HG03354 (cell line): Measurements from ENCODE around the gene GPATCH4.
"Not testable (repeated sequence)": the region's sequence is repeated elsewhere in the genome, so short reads cannot be mapped to it uniquely, and the experiment has no call there.

Experiments
- ATAC-seq: cut with Tn5 transposase; IDR thresholded peaks from one replicate; pipeline ENCODE4 v1.9.1; 2021; ENCODE audit warnings: mild to moderate bottlenecking; ENCODE audit not compliant: unreplicated experiment, poor library complexity, severe bottlenecking

GPATCH4 gene

GRCh38 chr1:156600733-156601121 is 552 bp downstream of the GPATCH4 start:
- ATAC-seq = no peak

- peak; percentile 58 for ATAC-seq
Observed at GRCh38 chr1:156599811-156600210, 1.5 kb downstream of the GPATCH4 start.

GRCh38 chr1:156598731-156599432 is 2.4 kb downstream of the GPATCH4 start:
- ATAC-seq = no peak

DNA sequence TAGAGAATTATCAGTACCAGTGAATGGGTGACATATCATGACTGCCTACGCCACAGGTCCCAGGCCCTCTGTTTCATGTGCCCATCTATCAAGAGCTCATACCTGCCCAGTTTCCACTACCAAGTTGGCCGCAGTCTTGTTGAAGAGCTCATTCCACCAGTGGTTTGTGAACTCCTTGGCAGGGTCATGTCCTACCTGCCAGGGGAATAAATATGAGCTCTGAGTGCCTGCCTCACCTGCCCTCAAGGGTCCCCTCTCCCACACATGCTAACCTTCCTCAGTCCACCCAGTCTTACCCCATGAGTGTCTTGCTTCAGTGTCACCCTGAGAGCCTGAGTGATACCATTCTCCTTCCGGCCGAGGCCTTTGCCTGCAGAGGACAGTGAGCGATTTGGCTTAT is 3.2 kb downstream of the GPATCH4 start:
- no peak for ATAC-seq

GRCh38 chr1:156596426-156596825 is 4.9 kb downstream of the GPATCH4 start:
- no peak for ATAC-seq

GRCh38 chr1:156595016-156595415 is 6.3 kb downstream of the GPATCH4 start:
- ATAC-seq = no peak

GRCh38 chr1:156594190-156594589 is 7.1 kb downstream of the GPATCH4 start:
- no peak for ATAC-seq

DNA sequence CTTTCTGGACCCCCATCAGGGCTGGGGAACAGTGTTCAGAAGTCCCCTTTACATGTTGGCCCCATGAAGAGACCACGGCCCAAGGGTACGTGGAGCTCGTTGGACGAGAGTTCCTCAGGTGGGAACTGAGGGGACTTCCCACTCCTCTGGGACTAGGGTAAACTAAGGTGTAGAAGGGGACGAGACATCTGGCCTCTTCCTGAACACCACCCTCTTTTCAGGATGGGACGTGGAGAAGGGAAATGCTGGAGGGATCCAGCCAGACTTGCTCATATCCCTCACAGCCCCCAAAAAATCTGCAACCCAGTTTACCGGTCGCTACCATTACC is 7.7 kb downstream of the GPATCH4 start:
- no peak for ATAC-seq

DNA sequence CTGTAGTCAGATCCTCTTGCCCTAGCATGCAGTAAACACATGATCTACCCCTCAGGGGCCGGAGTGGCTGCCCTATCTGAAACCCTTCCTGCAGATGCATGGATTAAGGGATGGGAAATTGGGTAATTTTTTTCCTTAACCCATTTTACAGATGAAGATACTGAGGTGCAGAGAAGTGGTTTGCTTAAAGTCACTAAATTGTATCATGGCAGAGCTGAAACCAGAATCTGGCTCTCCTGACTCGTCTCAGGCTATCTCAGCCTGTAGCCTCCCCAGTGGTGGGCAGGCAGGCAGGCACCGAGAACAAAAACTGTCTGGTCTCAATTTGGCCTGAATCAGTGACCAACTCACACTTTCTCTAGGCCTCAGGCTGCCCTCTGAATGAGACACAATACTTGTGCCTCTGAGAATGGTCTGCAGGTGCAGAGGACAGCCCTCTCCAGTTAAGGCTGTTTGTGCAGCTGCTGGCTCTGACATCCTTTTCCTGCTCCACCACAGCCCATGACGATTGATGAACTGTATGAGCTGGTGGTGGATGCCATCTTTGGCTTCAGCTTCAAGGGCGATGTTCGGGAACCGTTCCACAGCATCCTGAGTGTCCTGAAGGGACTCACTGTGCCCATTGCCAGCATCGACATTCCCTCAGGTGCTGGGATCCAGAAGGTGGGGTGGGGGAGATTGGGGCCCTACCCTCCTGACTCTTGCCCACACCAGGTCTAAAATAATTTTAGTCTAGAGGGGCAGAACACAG is 8.2 kb downstream of the GPATCH4 start:
- no peak for ATAC-seq

- ATAC-seq = no peak
Observed at GRCh38 chr1:156592158-156592909, 8.9 kb downstream of the GPATCH4 start.

DNA sequence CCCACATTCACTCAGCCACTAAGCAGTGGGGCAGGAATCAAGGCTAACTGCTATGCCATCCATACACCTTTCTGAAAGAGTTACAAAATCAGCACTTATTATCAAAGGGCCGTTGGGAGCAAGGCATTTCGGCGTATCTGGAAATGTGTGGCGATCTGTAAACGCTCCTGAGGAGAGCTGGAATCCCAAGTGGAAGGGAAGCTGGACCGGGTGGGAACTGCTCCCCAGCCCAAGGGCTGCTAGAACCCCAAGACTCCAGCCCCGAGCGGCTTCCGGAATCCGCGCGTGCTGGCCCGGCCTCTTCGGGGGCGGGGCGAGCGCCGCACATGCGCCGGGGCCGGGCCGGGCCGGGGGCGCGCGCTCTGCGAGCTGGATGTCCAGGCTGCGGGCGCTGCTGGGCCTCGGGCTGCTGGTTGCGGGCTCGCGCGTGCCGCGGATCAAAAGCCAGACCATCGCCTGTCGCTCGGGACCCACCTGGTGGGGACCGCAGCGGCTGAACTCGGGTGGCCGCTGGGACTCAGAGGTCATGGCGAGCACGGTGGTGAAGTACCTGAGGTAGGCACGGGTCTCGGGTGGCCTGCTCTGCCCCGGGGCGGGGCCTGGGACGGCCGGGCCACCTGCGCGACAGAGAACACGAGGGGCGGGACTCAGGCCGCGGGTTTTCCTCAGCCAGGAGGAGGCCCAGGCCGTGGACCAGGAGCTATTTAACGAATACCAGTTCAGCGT is 9.7 kb downstream of the GPATCH4 start, which contains the start of gene NAXE:
NAXE (plus strand) TSS at position 345 of the 726 bp plus-strand sequence; CDS start at position 374, 29 bp downstream.
- ATAC-seq = peak; percentile 86

GRCh38 chr1:156591181-156591431 is 10.2 kb downstream of the GPATCH4 start:
- no peak for ATAC-seq

DNA sequence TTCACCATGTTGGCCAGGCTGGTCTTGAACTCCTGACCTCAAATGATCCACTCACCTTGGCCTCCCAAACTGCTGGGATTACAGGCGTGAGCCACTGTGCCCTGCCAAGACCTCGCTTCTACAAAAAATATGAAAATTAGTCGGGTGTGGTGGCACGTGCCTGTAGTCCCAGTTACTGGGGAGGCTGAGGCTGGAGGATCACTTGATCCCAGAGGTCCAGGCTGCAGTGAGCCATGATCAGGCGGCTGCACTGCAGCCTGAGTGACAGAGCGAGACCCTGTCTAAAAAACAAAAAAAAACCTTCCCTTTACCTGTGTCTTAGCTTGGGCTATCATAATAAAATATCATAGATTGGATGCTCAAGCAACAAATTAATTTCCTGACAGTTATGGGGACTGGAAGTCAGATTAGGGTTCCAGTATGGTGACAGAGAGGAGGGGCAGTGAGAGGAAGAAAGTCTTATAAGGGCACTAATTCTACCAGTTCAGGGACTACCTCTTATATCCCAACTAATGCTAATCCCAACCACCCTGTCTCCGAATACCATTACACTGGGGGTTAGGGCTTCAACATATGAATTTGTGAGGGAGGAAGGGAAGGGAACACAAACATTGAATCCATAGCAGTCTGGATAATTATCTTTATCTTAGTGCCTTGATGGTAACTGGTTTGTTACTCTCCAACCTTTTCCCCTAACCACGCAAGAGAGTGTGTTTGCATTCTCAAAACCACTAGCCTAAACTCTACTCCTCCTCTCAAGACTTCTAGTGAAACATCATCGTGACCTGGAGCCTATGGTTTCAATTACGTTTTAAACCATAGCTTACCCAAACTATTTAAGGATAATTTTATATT is 10.7 kb downstream of the GPATCH4 start:
- ATAC-seq = no peak

- ATAC-seq = no peak
Observed at GRCh38 chr1:156589546-156589945, 11.7 kb downstream of the GPATCH4 start.

DNA sequence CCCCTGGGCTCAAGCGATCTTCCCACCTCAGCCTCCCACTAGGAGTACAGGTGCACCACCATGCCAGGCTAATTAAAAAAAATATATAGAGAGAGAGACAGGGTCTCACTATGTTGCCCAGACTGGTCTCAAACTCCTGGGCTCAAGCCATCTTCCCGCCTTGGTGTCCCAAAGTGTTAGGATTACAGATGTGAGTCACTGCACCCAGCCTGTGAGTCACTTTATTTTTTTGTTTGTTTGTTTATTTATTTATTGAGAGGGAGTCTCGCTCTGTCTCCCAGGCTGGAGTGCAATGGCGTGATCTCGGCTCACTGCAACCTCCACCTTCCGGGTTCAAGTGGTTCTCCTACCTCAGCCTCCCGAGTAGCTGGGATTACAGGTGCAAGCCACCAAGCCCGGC is 13.4 kb downstream of the GPATCH4 start:
- not testable (repeated sequence) for ATAC-seq

GRCh38 chr1:156586892-156587477 is 14.3 kb downstream of the GPATCH4 start:
- ATAC-seq = no peak

DNA sequence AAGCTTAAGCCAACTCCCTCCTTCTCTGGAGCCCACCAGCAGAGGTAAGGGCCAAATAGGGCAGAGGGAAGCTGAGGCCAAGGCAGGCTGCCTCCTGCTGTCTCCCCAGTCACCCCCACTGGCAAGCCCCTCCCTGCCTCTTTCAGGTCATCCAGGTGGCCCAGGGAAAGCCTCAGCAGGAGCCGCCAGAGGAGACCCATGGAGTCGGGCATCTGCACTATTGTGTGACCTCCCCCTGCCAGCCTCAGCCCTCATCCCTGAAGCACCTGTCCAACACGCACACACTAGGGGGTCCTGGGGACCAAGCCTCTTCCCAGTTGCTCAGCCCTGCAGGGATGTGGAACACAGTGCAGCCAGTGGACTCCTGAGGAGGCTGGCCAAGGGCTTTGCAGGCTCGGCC is 15.0 kb downstream of the GPATCH4 start:
- ATAC-seq = no peak

GRCh38 chr1:156584813-156585212 is 16.5 kb downstream of the GPATCH4 start:
- ATAC-seq = no peak
